WI38 (cell line): Measurements from ENCODE around the gene TSPAN11.

Experiments
- H3K4me3 ChIP-seq: 2 replicates; pipeline ENCODE4 v1.5.1; 2011; ENCODE audit warnings: low read depth, mild to moderate bottlenecking, control low read depth, low read length
- TF ChIP-seq, protein P1 (sequence below): IDR thresholded peaks from 2 replicates; pipeline ENCODE4 v1.5.1; 2012; ENCODE audit warnings: low read depth, mild to moderate bottlenecking, control low read depth, low read length

The TSPAN11 gene

DNA sequence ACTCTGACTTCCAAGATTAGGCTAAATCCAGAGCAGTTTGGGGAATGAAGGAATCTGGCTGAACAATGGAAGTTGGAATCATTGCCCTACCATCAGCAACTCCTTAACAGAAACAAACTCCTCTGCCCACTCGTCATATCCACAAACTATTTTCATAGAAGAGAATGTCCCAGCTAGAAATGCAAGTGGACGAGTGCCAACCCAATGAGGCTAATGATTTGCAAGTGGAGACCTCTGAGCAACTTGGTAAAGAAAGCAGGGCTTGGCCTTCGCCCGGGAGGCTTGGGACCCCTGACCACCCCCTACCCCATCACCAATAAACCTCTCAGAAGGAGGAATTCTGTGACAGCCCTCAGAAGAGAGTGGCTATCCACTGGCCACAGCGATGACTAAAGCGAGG is 107.1 kb downstream of the TSPAN11 start:
- TF ChIP-seq, protein P1, sequence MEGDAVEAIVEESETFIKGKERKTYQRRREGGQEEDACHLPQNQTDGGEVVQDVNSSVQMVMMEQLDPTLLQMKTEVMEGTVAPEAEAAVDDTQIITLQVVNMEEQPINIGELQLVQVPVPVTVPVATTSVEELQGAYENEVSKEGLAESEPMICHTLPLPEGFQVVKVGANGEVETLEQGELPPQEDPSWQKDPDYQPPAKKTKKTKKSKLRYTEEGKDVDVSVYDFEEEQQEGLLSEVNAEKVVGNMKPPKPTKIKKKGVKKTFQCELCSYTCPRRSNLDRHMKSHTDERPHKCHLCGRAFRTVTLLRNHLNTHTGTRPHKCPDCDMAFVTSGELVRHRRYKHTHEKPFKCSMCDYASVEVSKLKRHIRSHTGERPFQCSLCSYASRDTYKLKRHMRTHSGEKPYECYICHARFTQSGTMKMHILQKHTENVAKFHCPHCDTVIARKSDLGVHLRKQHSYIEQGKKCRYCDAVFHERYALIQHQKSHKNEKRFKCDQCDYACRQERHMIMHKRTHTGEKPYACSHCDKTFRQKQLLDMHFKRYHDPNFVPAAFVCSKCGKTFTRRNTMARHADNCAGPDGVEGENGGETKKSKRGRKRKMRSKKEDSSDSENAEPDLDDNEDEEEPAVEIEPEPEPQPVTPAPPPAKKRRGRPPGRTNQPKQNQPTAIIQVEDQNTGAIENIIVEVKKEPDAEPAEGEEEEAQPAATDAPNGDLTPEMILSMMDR = no peak
- no peak overlapping the region for H3K4me3 ChIP-seq

- H3K4me3 ChIP-seq = no peak overlapping the region
- TF ChIP-seq, protein P1 = no peak
Observed at GRCh38 chr12:31034372-31034771, 107.8 kb downstream of the TSPAN11 start.

DNA sequence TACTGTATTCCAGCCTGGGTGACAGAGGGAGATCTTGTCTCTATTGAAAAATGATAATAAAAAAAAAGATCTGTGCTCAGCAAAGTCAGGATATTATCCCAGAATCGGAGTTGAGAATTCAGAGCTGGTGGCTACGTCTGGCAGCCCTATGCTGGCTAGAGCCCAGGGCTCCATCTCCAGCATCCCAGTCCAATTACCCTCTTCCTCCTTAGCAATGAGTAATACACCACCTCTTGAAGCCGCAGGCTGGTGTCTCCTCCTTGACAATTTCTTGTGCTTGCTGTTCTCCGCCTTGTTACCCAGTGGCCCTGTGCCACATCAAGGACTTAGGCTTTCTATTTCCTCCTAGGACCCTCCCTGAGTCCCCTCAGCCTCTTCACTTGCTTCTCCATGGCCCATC is 108.7 kb downstream of the TSPAN11 start:
- H3K4me3 ChIP-seq = no peak overlapping the region
- TF ChIP-seq, protein P1 = no peak

GRCh38 chr12:31035967-31036665 is 109.6 kb downstream of the TSPAN11 start:
- H3K4me3 ChIP-seq = no peak overlapping the region

GRCh38 chr12:31037028-31037427 is 110.5 kb downstream of the TSPAN11 start:
- no peak overlapping the region for H3K4me3 ChIP-seq
- TF ChIP-seq, protein P1 = no peak

More at GRCh38 chr12:31035967-31036665, 109.6 kb downstream of the TSPAN11 start:
- TF ChIP-seq, protein P1 = no peak

DNA sequence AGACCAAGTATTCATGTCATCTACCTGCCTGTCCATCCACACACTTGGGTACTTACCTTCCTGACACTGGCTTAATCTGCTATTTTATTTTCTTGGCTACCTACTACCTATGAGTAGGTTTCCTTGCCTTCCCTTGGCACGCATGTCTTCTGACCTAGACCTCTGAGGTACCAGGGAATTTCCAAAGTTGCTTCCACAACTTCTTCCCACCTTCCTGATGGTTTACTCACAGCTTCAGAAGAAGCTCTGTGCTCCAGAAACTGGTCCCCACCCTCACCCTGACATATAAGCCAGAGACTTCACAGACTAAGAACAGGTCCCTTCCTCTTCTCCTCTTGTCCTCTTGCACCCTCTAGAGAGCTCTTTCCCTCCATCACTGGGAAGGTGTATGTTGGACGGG is 111.4 kb downstream of the TSPAN11 start:
- TF ChIP-seq, protein P1 = no peak
- H3K4me3 ChIP-seq = no peak overlapping the region

DNA sequence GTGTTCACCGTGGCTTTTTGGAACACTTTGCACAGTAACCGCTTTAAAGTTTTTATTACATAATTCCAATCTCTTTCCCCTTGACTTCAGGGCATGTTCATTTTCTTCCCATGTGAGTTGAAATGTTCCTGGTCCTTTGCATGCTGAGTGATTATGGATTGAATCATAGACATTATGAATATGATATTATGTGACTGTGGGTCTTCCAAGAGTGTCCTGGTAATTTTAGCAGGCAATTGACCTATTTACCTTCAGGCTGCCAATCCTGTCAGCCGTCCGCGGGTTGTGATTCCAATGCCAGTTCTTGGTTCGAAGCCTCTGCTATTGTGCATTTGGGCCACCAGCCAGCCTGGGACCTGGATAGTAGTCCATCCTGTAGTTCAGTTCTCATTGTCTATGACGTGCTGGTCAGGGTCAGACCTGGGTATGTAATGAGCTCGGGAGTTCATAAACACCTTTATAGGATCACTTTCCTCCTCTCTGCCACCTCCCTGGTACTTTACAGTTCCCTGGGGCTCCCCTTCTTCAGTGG is 114.6 kb downstream of the TSPAN11 start:
- TF ChIP-seq, protein P1 = no peak
- H3K4me3 ChIP-seq = no peak overlapping the region
